Fibroblast of the aortic adventitia (primary cell): Measurements from ENCODE around the gene FILIP1. TPM values are rescaled to one million over a fixed set of nuclear protein-coding genes. Genes with fewer than 3 reads are reported as not detected.

ENCODE experiments used
- DNase-seq: peaks from one replicate; pipeline ENCODE4 v3.0.0-alpha.2; 2010; ENCODE audit warnings: low read depth
- H3K4me3 ChIP-seq: 2 replicates; pipeline ENCODE4 v1.5.1; 2011; ENCODE audit warnings: low read depth, mild to moderate bottlenecking, control low read depth, low read length, moderate library complexity
- CTCF ChIP-seq: IDR thresholded peaks from 2 replicates; pipeline ENCODE4 v1.5.1; 2011; ENCODE audit warnings: mild to moderate bottlenecking, low read length, control low read depth, inconsistent platforms; ENCODE audit not compliant: insufficient read depth
- total RNA-seq: library from RNA; depleted of rRNA; stranded (reverse); fragments of >200 nt; gene quantifications from 2 replicates; pipeline ENCODE4 v1.2.3, GENCODE V29; 2012; ENCODE audit warnings: low replicate concordance

FILIP1 gene
- total RNA-seq, 1 donor = 0.45 TPM

DNA sequence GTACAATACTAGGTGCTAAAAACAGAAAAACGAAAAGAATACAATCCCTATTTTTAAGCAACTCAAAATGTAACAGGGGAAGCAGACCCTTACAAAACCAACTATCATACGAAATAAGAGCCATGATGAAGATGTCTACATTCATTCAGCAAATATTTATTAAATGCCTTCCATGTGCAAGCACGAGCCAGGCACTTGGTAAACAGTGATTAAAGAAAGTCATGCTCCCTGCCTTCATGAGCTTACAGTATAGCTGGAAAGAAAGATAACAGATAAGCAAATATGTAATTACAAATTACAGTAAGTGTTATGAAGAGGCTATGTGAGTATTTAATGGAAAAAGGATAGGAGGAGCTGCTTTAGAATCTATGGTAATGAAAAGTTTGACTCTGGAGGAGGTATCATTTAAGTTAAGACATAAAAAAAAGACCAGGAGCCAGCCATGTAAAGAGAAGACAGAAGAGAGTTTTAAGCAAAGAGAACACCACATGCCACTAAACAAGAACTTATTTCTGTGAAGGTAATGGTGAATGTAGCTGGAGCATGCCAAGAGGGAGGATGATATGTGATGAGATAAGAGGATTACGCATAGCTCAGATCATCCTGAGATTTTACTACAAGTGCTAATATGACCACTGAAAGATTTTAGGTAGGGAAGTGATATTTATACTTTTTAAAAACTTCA lies 230.7 kb downstream of the FILIP1 start:
- H3K4me3 ChIP-seq = no peak overlapping the region
- DNase-seq = no peak
- no peak for TF ChIP-seq CTCF

DNA sequence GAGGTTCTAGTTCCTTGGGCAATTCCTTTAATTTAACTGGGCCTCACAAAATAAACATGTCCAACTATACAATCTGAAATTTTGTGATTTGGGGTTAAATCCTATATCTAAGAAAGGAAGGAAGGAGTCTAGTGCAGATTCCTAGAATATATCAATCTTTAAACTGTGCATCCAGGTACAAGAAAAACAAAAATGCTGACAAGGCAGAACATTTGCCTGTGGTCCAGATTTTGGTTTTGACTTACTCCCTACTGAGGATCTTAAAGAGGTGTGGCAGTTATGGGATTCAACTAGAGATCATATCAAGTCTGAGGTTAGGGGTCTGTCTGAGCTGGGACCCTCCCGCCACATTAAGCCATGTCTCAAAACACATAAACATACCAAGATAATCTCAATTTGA lies 232.3 kb downstream of the FILIP1 start:
- no peak for TF ChIP-seq CTCF
- no peak overlapping the region for H3K4me3 ChIP-seq
- no peak for DNase-seq

GRCh38 chr6:75257343-75258087 lies 236.1 kb downstream of the FILIP1 start:
- no peak for DNase-seq
- no peak for TF ChIP-seq CTCF
- no peak overlapping the region for H3K4me3 ChIP-seq

DNA sequence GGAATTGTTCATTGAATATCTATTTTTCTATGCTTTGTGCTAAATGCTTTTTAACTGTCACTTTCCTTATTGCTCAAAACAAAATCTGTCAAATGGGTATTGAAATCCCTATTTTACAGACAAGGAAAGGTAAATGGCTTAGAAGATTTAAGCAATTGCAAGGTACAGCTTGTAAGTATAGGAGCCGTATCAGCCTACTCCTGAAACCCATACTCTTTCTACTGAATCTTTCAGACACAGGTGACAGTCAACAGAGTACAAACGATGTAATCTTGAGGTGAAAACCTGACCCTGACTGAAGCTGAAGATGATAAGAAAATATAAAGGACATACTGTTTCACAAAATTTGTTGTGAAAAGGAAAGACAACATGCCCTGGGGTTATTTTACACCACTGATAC lies 243.0 kb downstream of the FILIP1 start:
- no peak for TF ChIP-seq CTCF
- no peak overlapping the region for H3K4me3 ChIP-seq
- no peak for DNase-seq

GRCh38 chr6:75249837-75250236 lies 243.8 kb downstream of the FILIP1 start:
- TF ChIP-seq CTCF = no peak
- no peak overlapping the region for H3K4me3 ChIP-seq
- no peak for DNase-seq

DNA sequence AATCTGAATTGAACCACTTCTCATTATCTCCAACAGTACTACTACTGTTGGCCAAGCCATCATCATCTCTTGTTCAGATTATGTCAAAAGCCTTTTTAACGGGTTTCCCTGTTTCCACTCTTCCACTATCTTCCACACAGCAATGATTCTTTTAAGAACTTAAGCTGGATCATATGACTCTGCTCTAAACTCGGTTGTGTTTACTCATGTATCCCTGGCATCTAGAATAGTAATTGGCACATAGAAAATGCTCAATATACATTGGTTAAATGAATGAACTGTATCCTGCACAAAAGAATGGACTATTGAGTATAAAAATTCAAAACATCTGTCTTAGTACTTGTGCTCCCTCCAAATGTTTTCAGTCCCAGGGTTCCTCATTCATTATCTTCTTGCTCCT lies 247.2 kb downstream of the FILIP1 start:
- no peak for TF ChIP-seq CTCF
- no peak overlapping the region for H3K4me3 ChIP-seq
- DNase-seq = no peak
